Activated CD4-positive, alpha-beta T cell treated with anti-CD3 and anti-CD28 coated beads, Interleukin-2, amount 10 ng/mL, durations not matched to agents 7 days and 5 days (primary cell): ENCODE data around the gene FTO. TPM values are rescaled to one million over a fixed set of nuclear protein-coding genes. Genes with fewer than 3 reads are reported as not detected.

Experiments used
- CTCF ChIA-PET: fragments of 350-600 bp; sonication (Branson Sonifier 250); formaldehyde crosslinking; loops from one replicate; lab custom pipeline; 2021; ENCODE audit warnings: antibody characterized with exemption; lab: Charles Lee
- POLR2A ChIA-PET: fragments of 350-600 bp; sonication (Branson Sonifier 250); formaldehyde crosslinking; loops from one replicate; lab custom pipeline; 2021; ENCODE audit warnings: antibody characterized with exemption; lab: Charles Lee
- DNase-seq: peaks from one replicate; pipeline ENCODE4 v3.0.0-alpha.2; 2020
- H3K27ac Mint-ChIP-seq: one replicate; pipeline ENCODE4 v1.8.0; 2021; ENCODE audit warnings: mild to moderate bottlenecking, moderate library complexity, mixed read lengths
- H3K27me3 Mint-ChIP-seq: one replicate; pipeline ENCODE4 v1.8.0; 2021; ENCODE audit warnings: mixed read lengths
- H3K36me3 Mint-ChIP-seq: one replicate; pipeline ENCODE4 v1.8.0; 2021; ENCODE audit warnings: low read depth, mixed read lengths
- H3K4me1 Mint-ChIP-seq: one replicate; pipeline ENCODE4 v1.8.0; 2021; ENCODE audit warnings: mixed read lengths
- H3K4me3 Mint-ChIP-seq: one replicate; pipeline ENCODE4 v1.8.0; 2021; ENCODE audit warnings: mild to moderate bottlenecking, moderate library complexity, mixed read lengths
- H3K9me3 Mint-ChIP-seq: one replicate; pipeline ENCODE4 v1.8.0; 2021; ENCODE audit warnings: mixed read lengths
- total RNA-seq, 2 experiments: library from RNA; stranded (reverse); gene quantifications; one replicate each; pipeline ENCODE4 v1.2.3, GENCODE V29; 2021

Gene FTO
- total RNA-seq, 2 experiments from 2014 or later: 44.2 to 44.3 TPM

DNA sequence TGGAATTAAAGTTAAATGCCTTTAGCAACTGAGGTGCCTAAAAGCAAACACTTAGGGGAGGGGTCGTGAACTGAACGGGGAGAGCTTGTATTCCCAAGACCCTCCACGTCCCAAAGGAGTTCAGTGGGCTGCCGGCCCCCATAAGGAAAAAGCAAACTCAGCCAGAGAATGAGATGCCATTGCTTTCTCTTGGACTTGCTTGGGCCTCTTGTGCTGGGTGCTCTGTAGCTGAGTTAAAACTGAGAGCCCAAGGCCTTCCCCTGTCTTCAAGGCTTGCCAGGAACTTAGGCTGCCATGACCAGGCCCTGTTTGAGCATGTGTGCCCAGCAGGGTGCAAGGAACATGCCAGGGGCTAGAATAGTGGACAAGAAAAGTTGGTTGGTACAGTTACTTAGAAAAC, 382.8 kb downstream of the FTO start:
- no peaks in the 10 kb centered on the region for H3K27me3 Mint-ChIP-seq
- DNase-seq: no peak
- POLR2A ChIA-PET: no interaction called here
- peaks cover 5% of the 10 kb centered on the region for H3K9me3 Mint-ChIP-seq
- CTCF ChIA-PET: interaction anchor here (1.2 kb wide), 1 partner anchor 14 kb away, joined by 3 read pairs; no protein-coding TSS in a partner anchor
- H3K36me3 Mint-ChIP-seq: no peaks in the 10 kb centered on the region
- no peak overlapping the region for H3K4me3 Mint-ChIP-seq
- no peaks in the 10 kb centered on the region for H3K4me1 Mint-ChIP-seq
- H3K27ac Mint-ChIP-seq: no peak overlapping the region

DNA sequence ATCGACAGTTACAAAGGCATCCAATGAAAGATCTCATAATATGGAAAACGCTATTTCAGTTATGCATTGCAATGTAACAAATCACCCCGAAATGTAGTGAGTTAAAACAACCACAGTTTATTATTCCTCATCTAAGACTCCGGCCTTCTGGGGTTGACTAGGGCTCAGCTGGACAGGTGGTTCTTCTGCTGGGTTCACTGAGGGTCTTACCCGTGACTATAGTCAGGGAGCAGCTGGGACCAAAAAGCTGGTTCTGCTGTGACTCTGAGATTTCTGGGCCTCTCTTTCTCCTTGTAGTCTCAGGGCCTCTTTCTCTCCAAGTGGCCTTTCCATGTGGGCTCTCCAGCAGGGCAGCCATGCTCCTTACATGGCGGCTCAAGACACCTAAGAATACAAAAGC, 386.6 kb downstream of the FTO start:
- H3K4me3 Mint-ChIP-seq: no peak overlapping the region
- H3K27me3 Mint-ChIP-seq: no peaks in the 10 kb centered on the region
- DNase-seq: no peak
- H3K4me1 Mint-ChIP-seq: no peaks in the 10 kb centered on the region
- peaks cover 2% of the 10 kb centered on the region for H3K9me3 Mint-ChIP-seq
- ChIA-PET POLR2A (no interaction called here), CTCF (no interaction called here)
- H3K36me3 Mint-ChIP-seq: no peaks in the 10 kb centered on the region
- H3K27ac Mint-ChIP-seq: no peak overlapping the region

DNA sequence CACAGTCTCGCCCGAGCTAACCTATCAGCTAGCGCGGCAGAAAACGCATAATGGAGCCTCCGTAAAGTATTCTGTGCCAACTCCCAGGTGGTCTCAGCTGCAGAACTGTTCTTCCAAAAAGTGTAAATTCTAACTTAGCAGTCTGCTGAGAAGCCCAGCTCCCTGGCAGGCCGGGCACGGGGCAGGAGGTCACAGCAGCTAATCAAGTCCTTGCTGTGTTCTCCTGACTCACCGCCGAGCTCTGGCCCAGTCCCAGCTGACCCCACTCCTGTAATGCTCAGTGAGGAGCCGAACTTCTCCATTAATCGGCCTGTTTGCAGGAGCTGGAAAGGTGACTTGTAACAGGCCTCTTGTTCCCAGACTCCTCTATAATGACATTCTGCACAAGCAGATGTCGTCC, 389.3 kb downstream of the FTO start:
- no peak for DNase-seq
- Mint-ChIP-seq H3K4me3 (no peak overlapping the region), H3K9me3 (peaks cover 5% of the 10 kb centered on the region), H3K4me1 (no peaks in the 10 kb centered on the region), H3K27me3 (no peaks in the 10 kb centered on the region), H3K27ac (no peak overlapping the region), H3K36me3 (no peaks in the 10 kb centered on the region)
- CTCF ChIA-PET: no interaction called here
- POLR2A ChIA-PET: no interaction called here

DNA sequence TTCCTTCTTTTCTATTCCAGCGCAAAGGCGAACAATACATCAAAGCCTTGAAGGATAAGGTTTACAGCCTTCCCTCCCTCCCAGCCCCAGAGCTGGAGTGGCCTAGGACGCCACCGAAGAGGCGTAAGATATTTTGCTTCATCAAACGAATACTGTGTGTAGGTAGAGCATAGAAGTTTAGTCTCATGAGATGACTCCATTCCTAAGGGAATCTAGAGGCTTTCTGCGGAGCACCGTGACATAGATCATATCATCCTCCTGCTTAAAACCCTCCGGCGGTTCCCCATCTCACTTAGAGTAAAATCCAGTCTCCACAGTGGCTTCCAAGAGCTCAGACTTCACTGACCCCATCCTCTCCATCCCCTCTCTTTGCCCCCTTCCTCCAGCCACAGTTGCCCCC, 390.7 kb downstream of the FTO start:
- no peaks in the 10 kb centered on the region for H3K27me3 Mint-ChIP-seq
- H3K4me1 Mint-ChIP-seq: no peaks in the 10 kb centered on the region
- H3K4me3 Mint-ChIP-seq: no peak overlapping the region
- no peak for DNase-seq
- no peak overlapping the region for H3K27ac Mint-ChIP-seq
- no peaks in the 10 kb centered on the region for H3K36me3 Mint-ChIP-seq
- peaks cover 5% of the 10 kb centered on the region for H3K9me3 Mint-ChIP-seq
- POLR2A ChIA-PET: no interaction called here
- CTCF ChIA-PET: no interaction called here

DNA sequence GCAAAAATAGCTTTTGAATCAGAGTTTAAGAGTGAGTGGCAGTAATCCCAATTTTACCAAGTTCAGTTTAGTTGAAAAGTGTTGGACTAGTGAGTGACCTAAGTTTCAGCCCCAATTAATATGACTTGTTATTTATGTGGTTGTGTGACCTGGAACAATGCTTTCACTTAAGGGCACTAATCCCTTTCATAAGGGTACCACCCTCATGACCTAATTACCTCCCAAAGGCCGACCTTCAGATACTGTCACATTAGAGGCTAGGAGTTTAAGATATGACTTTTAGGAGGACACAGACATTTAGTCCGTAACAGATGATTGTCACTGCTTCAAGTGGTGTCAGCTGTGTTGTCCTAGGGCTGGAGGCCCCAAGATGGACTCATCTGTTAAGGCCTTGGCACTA, 392.7 kb downstream of the FTO start:
- CTCF ChIA-PET: no interaction called here
- no peak overlapping the region for H3K4me3 Mint-ChIP-seq
- H3K27ac Mint-ChIP-seq: no peak overlapping the region
- POLR2A ChIA-PET: no interaction called here
- no peaks in the 10 kb centered on the region for H3K36me3 Mint-ChIP-seq
- DNase-seq: no peak
- H3K27me3 Mint-ChIP-seq: no peaks in the 10 kb centered on the region
- H3K9me3 Mint-ChIP-seq: peaks cover 3% of the 10 kb centered on the region
- no peaks in the 10 kb centered on the region for H3K4me1 Mint-ChIP-seq

DNA sequence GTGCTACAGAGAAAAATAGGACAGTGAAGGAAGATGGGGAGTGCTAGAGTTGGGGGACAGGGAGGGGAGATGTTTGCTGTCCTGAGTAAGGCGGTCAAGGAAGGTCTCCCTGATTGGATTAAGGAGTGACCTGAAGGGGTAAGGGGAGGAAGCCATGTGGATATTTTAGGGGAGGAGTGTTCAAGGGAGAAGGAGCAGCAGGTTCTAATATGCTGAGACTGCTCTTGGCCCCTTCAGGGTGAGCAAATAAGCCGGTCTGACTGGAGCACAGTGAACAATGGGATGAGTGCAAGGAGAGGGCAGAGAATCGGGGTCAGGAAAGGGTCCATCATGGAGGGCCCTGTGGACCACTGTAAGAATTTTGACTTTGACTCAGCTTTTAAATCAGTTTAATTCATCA, 393.8 kb downstream of the FTO start:
- ChIA-PET CTCF (no interaction called here), POLR2A (no interaction called here)
- Mint-ChIP-seq H3K36me3 (no peaks in the 10 kb centered on the region), H3K27ac (no peak overlapping the region), H3K4me1 (no peaks in the 10 kb centered on the region), H3K27me3 (no peaks in the 10 kb centered on the region), H3K9me3 (peaks cover 3% of the 10 kb centered on the region), H3K4me3 (no peak overlapping the region)
- no peak for DNase-seq

DNA sequence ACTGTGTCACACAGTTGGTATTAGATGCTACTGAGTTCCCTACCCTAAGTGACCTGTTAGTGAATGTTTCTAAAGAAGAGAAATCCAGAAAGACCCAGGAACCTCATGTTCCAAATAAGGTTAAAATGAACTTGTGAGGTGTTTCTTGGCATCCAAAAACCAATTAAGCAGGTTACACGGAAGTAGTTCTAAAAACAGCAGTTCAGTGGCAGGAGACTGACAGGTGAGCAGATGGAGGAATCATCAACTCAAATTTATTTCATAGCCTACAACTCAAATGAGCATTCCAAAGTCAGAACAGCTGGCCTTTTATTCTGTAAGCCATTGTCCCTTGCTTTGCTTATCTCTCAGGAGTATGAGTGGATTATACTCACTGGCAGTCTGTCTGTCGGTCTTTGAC, 394.3 kb downstream of the FTO start:
- Mint-ChIP-seq H3K36me3 (no peaks in the 10 kb centered on the region), H3K4me3 (no peak overlapping the region), H3K4me1 (no peaks in the 10 kb centered on the region), H3K27me3 (no peaks in the 10 kb centered on the region), H3K9me3 (peaks cover 3% of the 10 kb centered on the region), H3K27ac (no peak overlapping the region)
- no peak for DNase-seq
- ChIA-PET CTCF (no interaction called here), POLR2A (no interaction called here)

DNA sequence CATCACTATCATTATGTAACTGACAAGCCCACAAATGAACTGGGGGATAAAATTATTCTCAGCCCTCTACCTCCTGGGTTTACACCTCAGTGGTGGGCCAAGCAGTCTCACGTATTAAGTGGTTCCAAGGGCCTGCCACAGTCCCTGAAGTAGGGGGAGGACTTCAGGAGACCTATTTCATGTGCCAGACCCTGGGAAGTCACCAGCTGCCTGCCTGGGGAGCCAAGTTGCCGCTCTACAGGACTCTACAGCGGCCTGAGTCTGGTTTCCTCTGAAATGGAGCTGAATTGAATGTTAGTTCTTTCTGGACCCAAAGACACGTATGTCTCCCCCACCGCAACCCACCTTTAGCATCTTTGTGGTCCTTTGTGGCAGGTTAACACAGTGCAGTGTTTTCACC, 395.7 kb downstream of the FTO start:
- POLR2A ChIA-PET: no interaction called here
- no peaks in the 10 kb centered on the region for H3K27me3 Mint-ChIP-seq

DNA sequence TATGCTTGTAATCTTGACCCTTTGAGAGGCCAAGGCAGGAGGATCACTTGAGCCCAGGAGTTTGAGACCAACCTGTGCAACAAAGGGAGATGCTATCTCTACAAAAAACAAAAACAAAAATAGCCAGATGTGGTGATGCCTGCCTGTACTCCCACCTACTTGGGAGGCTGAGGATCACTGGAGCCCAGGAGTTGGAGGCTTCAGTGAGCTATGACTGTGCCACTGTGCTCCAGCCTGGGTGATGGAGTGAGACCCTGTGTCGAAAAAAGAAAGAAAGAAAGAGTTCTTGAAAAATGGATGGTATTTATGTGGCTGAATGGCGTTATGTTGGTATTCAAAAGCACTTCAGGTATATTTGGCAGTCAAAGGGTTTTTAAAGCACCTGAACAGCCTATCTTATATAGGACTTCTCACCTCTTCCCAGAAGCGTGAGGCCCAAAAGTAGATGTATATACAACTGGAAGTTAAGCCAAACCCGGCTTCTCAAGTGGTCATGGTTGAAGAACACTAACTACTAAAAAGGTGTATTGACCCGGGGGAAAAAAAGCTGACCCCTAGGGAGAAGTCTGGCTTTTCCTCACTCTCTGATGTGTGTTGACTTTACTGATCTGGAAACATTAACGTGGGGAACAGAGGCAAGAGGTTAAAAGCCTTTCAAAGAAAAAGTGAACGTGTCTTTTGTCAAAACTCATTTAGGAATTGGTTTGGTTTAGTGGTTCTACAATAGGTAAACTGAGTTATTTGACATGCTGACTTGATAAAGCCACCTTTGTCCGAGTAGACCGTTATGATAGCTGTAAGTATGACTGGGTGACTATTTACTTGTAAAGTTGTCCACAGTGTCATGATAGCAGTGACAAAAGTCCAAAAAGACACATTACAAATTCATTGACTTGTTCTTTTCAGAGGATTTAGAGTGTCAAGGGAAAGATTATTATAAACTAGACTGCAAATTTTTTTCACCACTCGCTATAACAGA, 399.2 kb downstream of the FTO start:
- ChIA-PET CTCF (interaction anchor here (1.1 to 1.3 kb wide), 2 partner anchors 27 to 48 kb away, joined by 3 to 4 read pairs; no protein-coding TSS in a partner anchor), POLR2A (no interaction called here)
- no peaks in the 10 kb centered on the region for H3K4me1 Mint-ChIP-seq
- no peak for DNase-seq
- no peak overlapping the region for H3K27ac Mint-ChIP-seq
- H3K27me3 Mint-ChIP-seq: no peaks in the 10 kb centered on the region
- no peaks in the 10 kb centered on the region for H3K36me3 Mint-ChIP-seq
- H3K9me3 Mint-ChIP-seq: no peaks in the 10 kb centered on the region
- no peak overlapping the region for H3K4me3 Mint-ChIP-seq

More for the DNA sequence above, 395.7 kb downstream of the FTO start:
- Mint-ChIP-seq H3K9me3 (peaks cover 3% of the 10 kb centered on the region), H3K4me3 (no peak overlapping the region), H3K4me1 (no peaks in the 10 kb centered on the region), H3K36me3 (no peaks in the 10 kb centered on the region), H3K27ac (no peak overlapping the region)
- CTCF ChIA-PET: interaction anchor here (0.5 kb wide), 1 partner anchor 82 kb away, joined by 3 read pairs; no protein-coding TSS in a partner anchor
- no peak for DNase-seq

DNA sequence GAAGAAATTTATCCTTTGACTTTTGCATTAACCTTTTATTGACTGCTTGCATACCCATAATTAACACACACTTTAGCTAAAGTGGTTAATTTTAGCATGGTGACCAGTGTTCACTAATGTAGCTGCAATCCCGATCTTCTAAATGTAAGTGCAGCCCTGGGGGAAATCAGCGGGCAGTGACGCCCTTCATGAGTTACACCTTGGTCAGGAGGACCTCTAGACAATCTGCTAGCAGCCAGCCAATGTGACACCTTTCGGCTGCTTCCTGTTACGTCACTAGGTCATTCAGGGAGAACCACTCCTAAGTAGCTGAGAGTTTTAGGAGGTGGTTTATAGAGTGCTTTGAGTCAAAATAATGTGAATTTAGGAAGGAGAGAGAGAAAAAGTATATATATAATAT, 402.1 kb downstream of the FTO start:
- Mint-ChIP-seq H3K4me1 (no peaks in the 10 kb centered on the region), H3K9me3 (no peaks in the 10 kb centered on the region), H3K27ac (no peak overlapping the region), H3K36me3 (no peaks in the 10 kb centered on the region), H3K4me3 (no peak overlapping the region), H3K27me3 (no peaks in the 10 kb centered on the region)
- ChIA-PET CTCF (no interaction called here), POLR2A (no interaction called here)
- no peak for DNase-seq

DNA sequence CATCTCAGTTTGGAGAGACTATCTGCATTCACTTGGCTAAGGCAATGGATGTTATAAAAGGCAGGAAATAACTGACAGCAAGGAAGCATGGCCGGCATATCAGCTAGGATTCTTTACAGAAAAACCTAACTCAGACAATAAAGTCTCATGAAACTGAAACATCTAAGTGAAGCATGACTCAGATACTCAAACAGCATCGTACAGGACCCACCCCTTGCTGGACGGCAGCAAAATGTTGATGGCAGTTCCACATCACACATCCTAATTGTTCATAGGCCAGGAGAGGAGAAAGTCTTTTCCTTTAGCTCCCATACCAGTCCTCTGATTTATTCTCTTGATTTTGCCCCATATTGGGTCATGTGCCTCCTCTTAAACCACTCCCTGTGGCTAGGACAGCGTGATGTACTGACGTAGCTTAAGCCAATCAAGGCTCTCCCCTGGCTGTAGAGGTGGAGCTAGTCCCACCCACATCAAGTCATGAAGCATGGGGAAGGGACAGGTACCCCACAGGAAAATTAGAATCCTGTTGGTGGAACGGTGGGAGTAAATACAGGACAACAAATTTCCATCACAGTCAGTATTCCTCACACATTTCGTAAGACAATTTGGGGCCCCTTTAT, 403.7 kb downstream of the FTO start:
- ChIA-PET CTCF (no interaction called here), POLR2A (no interaction called here)
- Mint-ChIP-seq H3K4me1 (no peaks in the 10 kb centered on the region), H3K27ac (no peak overlapping the region), H3K4me3 (no peak overlapping the region), H3K27me3 (no peaks in the 10 kb centered on the region), H3K9me3 (no peaks in the 10 kb centered on the region), H3K36me3 (peaks cover 1% of the 10 kb centered on the region)
- no peak for DNase-seq

DNA sequence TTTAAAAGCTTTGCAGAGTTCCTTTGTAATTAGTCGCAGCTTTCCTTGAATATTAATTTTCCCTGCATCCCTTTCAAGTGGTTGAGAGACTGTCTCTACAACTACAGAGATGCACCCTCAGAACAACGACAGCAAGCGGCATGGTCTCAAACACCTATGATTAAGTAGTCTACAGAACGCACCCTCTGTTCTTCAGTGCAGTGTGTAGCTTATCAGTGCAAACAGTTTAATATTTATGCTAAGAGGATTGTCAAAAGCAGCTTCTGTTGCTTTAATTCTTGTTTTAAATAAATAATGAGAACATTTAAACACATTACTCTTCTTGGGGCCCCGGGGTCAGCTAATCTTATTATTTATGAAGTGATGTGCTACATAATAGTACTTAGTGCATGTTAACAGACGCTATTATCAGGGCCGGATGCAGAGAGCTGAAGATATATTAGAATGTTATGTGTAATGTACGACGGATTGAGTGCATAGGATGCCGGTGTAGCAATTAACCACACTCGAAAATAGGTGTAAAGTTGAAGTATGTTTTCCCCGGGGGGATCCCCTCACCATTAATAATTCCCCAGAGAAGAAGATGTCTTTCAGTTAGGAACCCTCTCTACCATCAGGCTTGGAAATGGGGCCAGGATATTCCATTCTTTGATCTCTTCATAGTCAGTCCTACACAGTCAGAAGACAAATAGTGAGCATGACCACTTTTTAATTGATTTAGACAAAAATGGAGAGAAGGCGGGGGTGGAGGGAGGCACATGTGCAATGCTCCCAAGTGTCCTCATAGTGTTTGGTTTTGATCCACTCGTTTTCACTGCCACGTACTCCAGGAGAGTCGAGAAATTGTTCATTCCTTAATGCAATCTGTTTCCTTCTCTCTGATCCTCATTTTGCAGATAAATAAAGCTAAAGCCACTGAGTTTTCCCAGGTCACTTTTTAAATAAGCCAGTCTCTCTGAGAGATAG, 406.3 kb downstream of the FTO start:
- no peak for DNase-seq
- Mint-ChIP-seq H3K4me3 (no peak overlapping the region), H3K27me3 (no peaks in the 10 kb centered on the region), H3K27ac (no peak overlapping the region), H3K4me1 (no peaks in the 10 kb centered on the region), H3K36me3 (peaks cover 7% of the 10 kb centered on the region), H3K9me3 (no peaks in the 10 kb centered on the region)
- POLR2A ChIA-PET: no interaction called here
- CTCF ChIA-PET: interaction anchor here (0.7 kb wide), 1 partner anchor 9 kb away, joined by 3 read pairs; no protein-coding TSS in a partner anchor
